Endothelial cell of umbilical vein (primary cell): ENCODE results near the gene TGM1. TPM values are rescaled to one million over a fixed set of nuclear protein-coding genes. Genes with fewer than 3 reads are reported as not detected.

Source experiments
- BruUV-seq: library from RNA; stranded (reverse); fragments of 400-500 nt; replicated peaks from 2 replicates; lab custom pipeline; 2021; lab: Mats Ljungman, UMichigan
- CTCF ChIA-PET: fragments of 300-600, 350-600 bp; sonication (Branson Sonifier 250); formaldehyde crosslinking; loops from one replicate; lab custom pipeline; 2021; ENCODE audit warnings: antibody characterized with exemption, inconsistent platforms; lab: Charles Lee
- POLR2A ChIA-PET: fragments of 300-600, 350-600 bp; sonication (Branson Sonifier 250); formaldehyde crosslinking; loops from one replicate; lab custom pipeline; 2021; ENCODE audit warnings: antibody characterized with exemption, inconsistent platforms; lab: Charles Lee
- DNase-seq: peaks from one replicate; pipeline ENCODE4 v3.0.0-alpha.2; 2011; ENCODE audit warnings: low read depth, low spot score
- FAIRE-seq: peaks from 2 replicates; lab custom pipeline; 2011; peaks lifted over from hg19 to GRCh38; lab: Jason Lieb, UNC
- H2AFZ ChIP-seq: 2 replicates; pipeline ENCODE4 v1.6.0; 2012; ENCODE audit warnings: low read depth, low read length, control low read depth, inconsistent platforms
- H3K27ac ChIP-seq: 2 replicates; pipeline ENCODE4 v1.5.1; 2011; ENCODE audit warnings: low read depth, mild to moderate bottlenecking, control low read depth, low read length, moderate library complexity; ENCODE audit not compliant: insufficient read depth
- H3K27me3 ChIP-seq, 2 experiments: 2 replicates each; pipeline versions ENCODE4 v1.6.0 to v1.6.1; 2011; ENCODE audit warnings: low read length in 2 of 2, mixed read lengths in 1 of 2; ENCODE audit not compliant: control insufficient read depth in 2 of 2, insufficient read depth in 2 of 2
- H3K36me3 ChIP-seq, 2 experiments: 2 replicates in 1 of 2; 3 replicates in 1 of 2; pipeline ENCODE4 v1.5.1; 2011; ENCODE audit warnings: low read length in 2 of 2, mild to moderate bottlenecking in 1 of 2, moderate library complexity in 1 of 2; ENCODE audit not compliant: control insufficient read depth in 2 of 2, insufficient read depth in 2 of 2; ENCODE audit errors: extremely low read depth in 1 of 2
- H3K4me1 ChIP-seq: 3 replicates; pipeline ENCODE4 v1.5.1; 2011; ENCODE audit warnings: mild to moderate bottlenecking, low read length; ENCODE audit not compliant: control insufficient read depth, insufficient read depth; ENCODE audit errors: extremely low read depth
- H3K4me2 ChIP-seq: 2 replicates; pipeline ENCODE4 v1.6.1; 2011; ENCODE audit warnings: low read length, control low read depth, mixed read lengths; ENCODE audit not compliant: insufficient read depth
- H3K4me3 ChIP-seq, 3 experiments: fragments of 200-600 bp in 1 of 3; sonication (generic), shearing (Covaris generic) in 1 of 3; replicated peaks in 1 of 3; 2 replicates each; pipeline ENCODE4 v1.5.1; 2011 to 2016; ENCODE audit warnings: control low read depth in 3 of 3, low read length in 3 of 3, mild to moderate bottlenecking in 2 of 3, inconsistent platforms in 1 of 3, low read depth in 1 of 3, moderate library complexity in 1 of 3; ENCODE audit not compliant: insufficient read depth in 1 of 3
- H3K79me2 ChIP-seq: 2 replicates; pipeline ENCODE4 v1.6.0; 2012; ENCODE audit warnings: low read length, inconsistent platforms; ENCODE audit not compliant: control insufficient read depth, insufficient read depth
- H3K9ac ChIP-seq: replicated peaks from 2 replicates; pipeline ENCODE3; 2011; ENCODE audit warnings: low read length, control low read depth; ENCODE audit not compliant: insufficient read depth; ENCODE audit errors: extremely low read depth
- H3K9me1 ChIP-seq: replicated peaks from 3 replicates; pipeline ENCODE4 v1.6.0; 2011; ENCODE audit warnings: mild to moderate bottlenecking, low read length; ENCODE audit not compliant: control insufficient read depth, insufficient read depth; ENCODE audit errors: extremely low read depth
- H3K9me3 ChIP-seq: replicated peaks from 2 replicates; pipeline ENCODE4 v1.5.1; 2012; ENCODE audit warnings: low read length, inconsistent platforms; ENCODE audit not compliant: control insufficient read depth, insufficient read depth
- H4K20me1 ChIP-seq: replicated peaks from 2 replicates; pipeline ENCODE3; 2011; ENCODE audit warnings: mild to moderate bottlenecking, low read length; ENCODE audit not compliant: control insufficient read depth, insufficient read depth; ENCODE audit errors: extremely low read depth
- CTCF ChIP-seq, 2 donors: IDR thresholded peaks; 1 replicate in 1 of 2; 2 replicates in 1 of 2; pipeline ENCODE4 v1.5.1; 2011; ENCODE audit warnings: low read length in 2 of 2, mild to moderate bottlenecking in 2 of 2, moderate library complexity in 2 of 2, control low read depth in 1 of 2, inconsistent platforms in 1 of 2, low read depth in 1 of 2; ENCODE audit not compliant: insufficient read depth in 1 of 2; ENCODE audit errors: extremely low read depth in 1 of 2
- EZH2 ChIP-seq: IDR thresholded peaks from 2 replicates; pipeline ENCODE4 v1.6.1; 2012; ENCODE audit warnings: borderline replicate concordance, low read depth, mild to moderate bottlenecking, moderate library complexity, low read length, inconsistent platforms; ENCODE audit not compliant: severe bottlenecking
- FOS ChIP-seq: IDR thresholded peaks from 2 replicates; pipeline ENCODE4 v1.6.1; 2011; ENCODE audit warnings: mild to moderate bottlenecking, low read length, moderate library complexity, borderline replicate concordance; ENCODE audit not compliant: insufficient read depth
- GATA2 ChIP-seq: IDR thresholded peaks from 2 replicates; pipeline ENCODE4 v1.7.0; 2011; ENCODE audit warnings: low read depth, mild to moderate bottlenecking, moderate library complexity, mixed read lengths, low read length; ENCODE audit not compliant: insufficient read length, insufficient read depth
- JUN ChIP-seq: IDR thresholded peaks from 2 replicates; pipeline ENCODE4 v1.6.1; 2011; ENCODE audit warnings: borderline replicate concordance, low read depth; ENCODE audit not compliant: insufficient read length, insufficient read depth
- MAX ChIP-seq: IDR thresholded peaks from 2 replicates; pipeline ENCODE4 v1.6.1; 2011; ENCODE audit not compliant: insufficient read depth, insufficient read length
- MYC ChIP-seq: IDR thresholded peaks from one replicate; pipeline ENCODE4 v1.6.1; 2011; ENCODE audit warnings: mild to moderate bottlenecking, low read depth, low read length
- POLR2A ChIP-seq: IDR thresholded peaks from 2 replicates; pipeline ENCODE4 v1.6.1; 2012; ENCODE audit warnings: low read depth, mild to moderate bottlenecking, control low read depth, low read length
- POLR2AphosphoS5 ChIP-seq: IDR thresholded peaks from 2 replicates; pipeline ENCODE4 v1.6.1; 2012; ENCODE audit warnings: low read depth, mild to moderate bottlenecking, control low read depth, low read length, moderate library complexity; ENCODE audit not compliant: insufficient read depth
- dilution Hi-C: fragments of 300-500 bp; cut with MboI; formaldehyde crosslinking; loops from one replicate; pipeline ENCODE4 v1.15.0; 2019; ENCODE audit warnings: low sequenced_read_pairs; ENCODE audit not compliant: extremely low pct_ligation_motif_present
- intact Hi-C: fragments of 100-400 bp; cut with micrococcal nuclease; formaldehyde crosslinking; loops from one replicate; pipeline ENCODE4 v1.10.0; 2022
- polyA plus RNA-seq, 4 experiments: library from polyadenylated mRNA; depleted of rRNA in 3 of 4; stranded (reverse) in 3 of 4; unstranded in 1 of 4; fragments of >200 nt; gene quantifications; 2 replicates each; pipeline versions ENCODE4 v1.2.1 to v1.2.3, GENCODE V29; 2011 to 2012; ENCODE audit warnings: missing spikeins in 1 of 4
- total RNA-seq: library from RNA; stranded (reverse); gene quantifications from 2 replicates; pipeline ENCODE4 v1.2.3, GENCODE V29; 2021

TGM1 gene
- total and polyA plus RNA-seq, 2 donors (not counting 3 experiments of a cell fraction or from before 2014, with no cell fraction given): 1.0 to 3.4 TPM

- H3K27me3 ChIP-seq: no peaks in the 10 kb centered on the region
- no peak overlapping the region for H3K9ac ChIP-seq
- peaks cover 0 to 8% of the 10 kb centered on the region in 2 experiments for H3K36me3 ChIP-seq
- no peaks in the 10 kb centered on the region for H3K9me3 ChIP-seq
- no peak overlapping the region for H3K4me2 ChIP-seq
- H4K20me1 ChIP-seq: no peaks in the 10 kb centered on the region
- H3K79me2 ChIP-seq: no peaks in the 10 kb centered on the region
- BruUV-seq: no TSS peak
- H3K4me1 ChIP-seq: no peaks in the 10 kb centered on the region
- H3K4me3 ChIP-seq: no peak overlapping the region
- no peak for DNase-seq
- POLR2A ChIA-PET: no interaction called here
- H3K9me1 ChIP-seq: no peaks in the 10 kb centered on the region
- no peak for FAIRE-seq
- dilution Hi-C loops: no loop called here
- intact Hi-C loops: no loop called here
- CTCF ChIA-PET: interaction anchor here (1.4 kb wide), 1 partner anchor 21 kb away, joined by 4 read pairs; the partner anchor contains the start of gene CIDEB
- H3K27ac ChIP-seq: no peak overlapping the region
- TF ChIP-seq MAX (no peak), POLR2A (no peak), JUN (no peak), CTCF (IDR thresholded peaks at IDR 0.05; ENCODE audit: extremely low read depth in 1 of 2, insufficient read depth in 1 of 2, low read depth in 1 of 2, low read length in 2 of 2) (no peak), POLR2AphosphoS5 (no peak), GATA2 (no peak)
- no peak overlapping the region for H2AFZ ChIP-seq
These were observed 24.0 kb upstream of the TGM1 start for GRCh38 chr14:24286996-24287395.

DNA sequence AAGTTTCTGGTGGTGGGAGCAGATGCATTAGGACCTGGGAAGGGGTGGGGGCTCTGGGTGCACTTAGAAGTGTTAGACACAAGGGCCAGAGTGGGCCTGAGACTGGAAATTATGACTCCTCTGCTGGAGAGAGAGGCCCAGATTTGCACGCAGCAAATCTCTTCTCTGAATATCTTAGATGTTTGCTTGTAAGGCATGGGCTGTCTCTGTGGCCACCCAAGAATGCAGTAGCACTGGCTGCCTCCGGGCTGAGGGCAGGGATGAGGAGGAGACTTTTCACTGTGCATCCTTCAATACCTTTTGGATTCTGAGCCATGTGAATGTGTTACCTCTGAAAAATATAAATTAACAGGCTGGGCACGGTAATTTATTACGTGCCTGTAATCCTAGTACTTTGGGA lies 22.4 kb upstream of the TGM1 start:
- POLR2A ChIA-PET: no interaction called here
- TF ChIP-seq MYC: no peak
- no peak for TF ChIP-seq JUN
- TF ChIP-seq CTCF (IDR thresholded peaks at IDR 0.05; ENCODE audit: extremely low read depth in 1 of 2, insufficient read depth in 1 of 2, low read depth in 1 of 2, low read length in 2 of 2): no peak
- no peak for TF ChIP-seq FOS
- no peak for TF ChIP-seq POLR2AphosphoS5
- no peak for TF ChIP-seq EZH2
- TF ChIP-seq GATA2: no peak
- TF ChIP-seq POLR2A: no peak
- no peak for TF ChIP-seq MAX
- H3K79me2 ChIP-seq: no peaks in the 10 kb centered on the region
- no peak overlapping the region for H3K4me3 ChIP-seq
- no peaks in the 10 kb centered on the region for H3K4me1 ChIP-seq
- H3K9me1 ChIP-seq: no peaks in the 10 kb centered on the region
- CTCF ChIA-PET: interaction anchor here (0.9 to 1.6 kb wide), 3 partner anchors 11 to 23 kb away, joined by 3 to 4 read pairs (median 3); partner anchors contain the start of gene CIDEB
- no peak for DNase-seq
- H3K27me3 ChIP-seq: no peaks in the 10 kb centered on the region
- no peaks in the 10 kb centered on the region for H3K36me3 ChIP-seq
- H2AFZ ChIP-seq: no peak overlapping the region
- no peak overlapping the region for H3K4me2 ChIP-seq
- BruUV-seq: no TSS peak
- H3K9me3 ChIP-seq: no peaks in the 10 kb centered on the region
- no peak overlapping the region for H3K9ac ChIP-seq
- intact Hi-C loops: no loop called here
- H4K20me1 ChIP-seq: no peaks in the 10 kb centered on the region
- H3K27ac ChIP-seq: no peak overlapping the region
- dilution Hi-C loops: no loop called here
- FAIRE-seq: no peak
